HEK293 (cell line): Measurements from ENCODE around the gene FAM83F.

ENCODE experiments used
- CTCF ChIA-PET: fragments of 350-600 bp; formaldehyde crosslinking; extraction: SDS; loops from one replicate; lab custom pipeline; 2021; ENCODE audit warnings: antibody characterized with exemption; lab: Yijun Ruan, JAX
- POLR2A ChIA-PET: fragments of 300-600 bp; formaldehyde crosslinking; extraction: SDS; loops from one replicate; lab custom pipeline; 2020; ENCODE audit warnings: antibody characterized with exemption, inconsistent platforms; lab: Yijun Ruan, JAX
- H3K27ac ChIP-seq: fragments of 200-500 bp; sonication (Bioruptor generic); 2 replicates; pipeline ENCODE4 v1.5.1; 2014; ENCODE audit warnings: low read depth, low read length, control low read depth, inconsistent platforms; ENCODE audit errors: extremely low read depth
- H3K36me3 ChIP-seq, 2 experiments: fragments of 200-500 bp in 1 of 2; sonication (Bioruptor generic) in 1 of 2; 1 replicate in 1 of 2; 2 replicates in 1 of 2; pipeline ENCODE4 v1.5.1; 2014 to 2017; ENCODE audit warnings: inconsistent platforms in 2 of 2, low read length in 2 of 2; ENCODE audit not compliant: control insufficient read depth in 2 of 2, insufficient read depth in 1 of 2
- H3K4me1 ChIP-seq: fragments of 200-500 bp; sonication (Bioruptor generic); 2 replicates; pipeline ENCODE4 v1.5.1; 2014; ENCODE audit warnings: mild to moderate bottlenecking, low read length, inconsistent platforms; ENCODE audit not compliant: control insufficient read depth, insufficient read depth
- H3K4me3 ChIP-seq: 2 replicates; pipeline ENCODE4 v1.5.1; 2011; ENCODE audit warnings: low read depth, mild to moderate bottlenecking, control low read depth, low read length, moderate library complexity
- H3K9me3 ChIP-seq: fragments of 200-500 bp; sonication (Bioruptor generic); 2 replicates; pipeline ENCODE4 v1.5.1; 2014; ENCODE audit warnings: low read depth, low read length, inconsistent platforms; ENCODE audit not compliant: control insufficient read depth, insufficient read depth
- AEBP2 ChIP-seq: fragments of 450-650 bp; formaldehyde crosslinking; IDR thresholded peaks from 2 replicates; pipeline ENCODE4 v1.5.1; 2016; ENCODE audit warnings: missing biosample characterization, missing genetic modification characterization, borderline replicate concordance
- GLI4 ChIP-seq: fragments of 450-650 bp; formaldehyde crosslinking; IDR thresholded peaks from 2 replicates; pipeline ENCODE4 v1.5.1; 2016; ENCODE audit warnings: missing biosample characterization, missing genetic modification characterization
- KLF1 ChIP-seq: fragments of 450-650 bp; formaldehyde crosslinking; IDR thresholded peaks from 2 replicates; pipeline ENCODE4 v1.5.1; 2016; ENCODE audit warnings: missing biosample characterization, missing genetic modification characterization
- OSR2 ChIP-seq: fragments of 450-650 bp; formaldehyde crosslinking; IDR thresholded peaks from 2 replicates; pipeline ENCODE4 v1.5.1; 2016; ENCODE audit warnings: missing biosample characterization, missing genetic modification characterization
- PRDM6 ChIP-seq: fragments of 450-650 bp; formaldehyde crosslinking; IDR thresholded peaks from 2 replicates; pipeline ENCODE4 v1.5.1; 2017; ENCODE audit warnings: missing biosample characterization, missing genetic modification characterization
- SCRT2 ChIP-seq: fragments of 450-650 bp; formaldehyde crosslinking; IDR thresholded peaks from 2 replicates; pipeline ENCODE4 v1.5.1; 2016; ENCODE audit warnings: missing biosample characterization, missing genetic modification characterization
- SP7 ChIP-seq: fragments of 450-650 bp; formaldehyde crosslinking; IDR thresholded peaks from 2 replicates; pipeline ENCODE4 v1.5.1; 2016; ENCODE audit warnings: missing biosample characterization, missing genetic modification characterization
- ZBTB10 ChIP-seq: fragments of 450-650 bp; formaldehyde crosslinking; IDR thresholded peaks from 2 replicates; pipeline ENCODE4 v1.5.1; 2016; ENCODE audit warnings: missing biosample characterization, missing genetic modification characterization
- ZBTB17 ChIP-seq: fragments of 450-650 bp; formaldehyde crosslinking; IDR thresholded peaks from 2 replicates; pipeline ENCODE4 v1.5.1; 2016; ENCODE audit warnings: missing biosample characterization, missing genetic modification characterization
- ZBTB49 ChIP-seq: fragments of 450-650 bp; formaldehyde crosslinking; IDR thresholded peaks from 2 replicates; pipeline ENCODE4 v1.5.1; 2016; ENCODE audit warnings: missing biosample characterization, missing genetic modification characterization, low read depth
- ZIC2 ChIP-seq: fragments of 450-650 bp; formaldehyde crosslinking; IDR thresholded peaks from 2 replicates; pipeline ENCODE4 v1.5.1; 2016; ENCODE audit warnings: missing biosample characterization, missing genetic modification characterization
- ZNF121 ChIP-seq: fragments of 450-650 bp; formaldehyde crosslinking; IDR thresholded peaks from 2 replicates; pipeline ENCODE4 v1.5.1; 2016; ENCODE audit warnings: missing biosample characterization, missing genetic modification characterization
- ZNF223 ChIP-seq: fragments of 450-650 bp; formaldehyde crosslinking; IDR thresholded peaks from 2 replicates; pipeline ENCODE4 v1.5.1; 2016; ENCODE audit warnings: missing biosample characterization, missing genetic modification characterization
- ZNF23 ChIP-seq: fragments of 450-650 bp; formaldehyde crosslinking; IDR thresholded peaks from 2 replicates; pipeline ENCODE4 v1.5.1; 2016; ENCODE audit warnings: missing biosample characterization, missing genetic modification characterization, borderline replicate concordance
- ZNF391 ChIP-seq: fragments of 450-650 bp; formaldehyde crosslinking; IDR thresholded peaks from 2 replicates; pipeline ENCODE4 v1.5.1; 2016; ENCODE audit warnings: low read depth, missing biosample characterization, missing genetic modification characterization, borderline replicate concordance
- ZNF433 ChIP-seq: fragments of 450-650 bp; formaldehyde crosslinking; IDR thresholded peaks from 2 replicates; pipeline ENCODE4 v1.5.1; 2016; ENCODE audit warnings: missing biosample characterization, missing genetic modification characterization, low read depth
- ZNF555 ChIP-seq: fragments of 450-650 bp; formaldehyde crosslinking; conservative IDR thresholded peaks from 2 replicates; pipeline ENCODE4 v1.5.1; 2017; ENCODE audit warnings: missing biosample characterization, mild to moderate bottlenecking, missing genetic modification characterization, inconsistent platforms
- ZNF580 ChIP-seq: fragments of 450-650 bp; formaldehyde crosslinking; IDR thresholded peaks from 2 replicates; pipeline ENCODE4 v1.5.1; 2016; ENCODE audit warnings: missing biosample characterization, missing genetic modification characterization
- ZNF596 ChIP-seq: fragments of 450-650 bp; IDR thresholded peaks from 2 replicates; pipeline ENCODE4 v1.5.0; 2018; ENCODE audit warnings: missing biosample characterization, mild to moderate bottlenecking, missing genetic modification characterization, moderate library complexity
- ZNF707 ChIP-seq: fragments of 450-650 bp; formaldehyde crosslinking; IDR thresholded peaks from 2 replicates; pipeline ENCODE4 v1.5.1; 2016; ENCODE audit warnings: missing biosample characterization, missing genetic modification characterization
- ZNF777 ChIP-seq: fragments of 450-650 bp; formaldehyde crosslinking; IDR thresholded peaks from 2 replicates; pipeline ENCODE4 v1.5.1; 2017; ENCODE audit warnings: missing biosample characterization, missing genetic modification characterization, borderline replicate concordance
- ZNF792 ChIP-seq: fragments of 450-650 bp; formaldehyde crosslinking; IDR thresholded peaks from 2 replicates; pipeline ENCODE4 v1.5.1; 2016; ENCODE audit warnings: missing biosample characterization, missing genetic modification characterization

FAM83F gene

GRCh38 chr22:40033586-40034380, 39.0 kb downstream of the FAM83F start:
- no peak overlapping the region for H3K27ac ChIP-seq
- no peaks in the 10 kb centered on the region for H3K9me3 ChIP-seq
- no peak overlapping the region for H3K4me3 ChIP-seq
- ChIA-PET POLR2A (interaction anchor here (0.6 to 1.1 kb wide), 2 partner anchors 408 to 505 kb away, joined by 3 read pairs; no protein-coding TSS in a partner anchor), CTCF (interaction anchor here (0.6 to 6.6 kb wide), 7 partner anchors 9 to 509 kb away, joined by 3 to 68 read pairs (median 4); no protein-coding TSS in a partner anchor)
- no peaks in the 10 kb centered on the region for H3K36me3 ChIP-seq
- H3K4me1 ChIP-seq = no peaks in the 10 kb centered on the region
- TF ChIP-seq ZBTB10 (tag by site-specific recombination) (no peak), ZNF792 (tag by site-specific recombination) (no peak), SP7 (tag by site-specific recombination) (no peak), ZNF391 (no peak), ZNF121 (tag by site-specific recombination) (no peak), ZNF580 (tag by site-specific recombination) (no peak), ZNF433 (tag by site-specific recombination) (no peak), KLF1 (tag by site-specific recombination) (no peak), ZNF23 (tag by site-specific recombination) (no peak), GLI4 (no peak), ZNF223 (tag by site-specific recombination) (no peak), ZBTB49 (tag by site-specific recombination) (no peak), ZNF707 (tag by site-specific recombination) (no peak), OSR2 (0 out of 2 replicates have a peak, but pooled peaks have one; percentile 21), ZNF596 (tag by site-specific recombination) (no peak), ZIC2 (tag by site-specific recombination) (no peak), ZBTB17 (tag by site-specific recombination) (peak; percentile 26; the same call in 1 of the 2 replicates), ZNF555 (no peak), ZNF777 (tag by site-specific recombination) (no peak), PRDM6 (tag by site-specific recombination) (no peak), AEBP2 (tag by site-specific recombination) (no peak), SCRT2 (no peak)
